Fibroblast of skin of scalp (primary cell): ENCODE data around the gene CDK18.

Source experiments
- DNase-seq: peaks from one replicate; pipeline ENCODE4 v3.0.0-alpha.2; 2013

Gene CDK18

DNA sequence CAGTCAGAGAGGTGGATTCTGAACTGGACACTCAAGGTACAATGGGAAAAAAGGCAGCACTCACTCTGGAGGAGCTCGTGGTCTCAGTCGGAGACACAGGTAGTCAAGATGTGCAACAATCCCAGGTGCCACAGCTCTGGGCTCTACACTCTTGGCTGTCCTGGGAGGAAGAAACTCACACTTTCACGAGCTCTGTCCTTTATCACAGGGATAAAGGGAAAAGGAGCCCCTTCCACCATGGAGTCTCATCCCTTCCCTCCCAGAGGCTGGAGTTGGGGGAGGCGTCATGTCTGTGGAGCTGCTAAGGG is 20.3 kb downstream of the CDK18 start:
- DNase-seq = no peak

DNA sequence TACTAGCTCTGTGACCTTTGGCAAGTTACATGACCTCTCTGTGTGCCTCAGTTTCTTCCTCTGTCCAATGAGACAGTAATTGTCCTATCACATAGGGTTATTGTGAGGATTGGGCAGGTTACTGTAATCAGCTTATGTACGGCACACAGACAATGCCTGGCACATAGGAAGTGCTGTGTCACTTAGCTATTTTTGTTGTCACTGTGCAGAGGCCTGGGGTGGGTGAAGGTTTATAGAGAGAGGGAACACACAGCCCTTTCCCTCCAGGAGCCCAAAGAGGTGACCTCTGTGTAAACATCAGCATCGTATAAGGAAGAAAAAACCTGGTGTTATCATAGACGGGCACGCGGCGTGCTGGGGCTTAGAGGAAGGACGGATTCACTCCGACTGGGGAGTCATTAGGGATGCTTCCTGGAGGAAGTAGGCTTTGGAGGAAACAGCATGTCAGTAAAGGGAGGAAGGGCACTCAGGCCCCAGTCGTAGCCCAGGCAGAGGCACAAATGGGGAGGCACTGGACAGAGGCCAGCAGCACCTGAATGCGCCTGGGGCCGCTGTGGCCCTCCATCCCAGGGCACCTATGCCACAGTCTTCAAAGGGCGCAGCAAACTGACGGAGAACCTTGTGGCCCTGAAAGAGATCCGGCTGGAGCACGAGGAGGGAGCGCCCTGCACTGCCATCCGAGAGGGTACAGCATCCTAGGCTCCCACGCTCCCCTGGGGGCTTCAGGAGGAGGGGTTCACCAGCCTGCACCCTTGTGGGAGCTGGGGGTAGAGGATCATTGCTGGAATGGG is 21.2 kb downstream of the CDK18 start:
- DNase-seq = no peak

DNA sequence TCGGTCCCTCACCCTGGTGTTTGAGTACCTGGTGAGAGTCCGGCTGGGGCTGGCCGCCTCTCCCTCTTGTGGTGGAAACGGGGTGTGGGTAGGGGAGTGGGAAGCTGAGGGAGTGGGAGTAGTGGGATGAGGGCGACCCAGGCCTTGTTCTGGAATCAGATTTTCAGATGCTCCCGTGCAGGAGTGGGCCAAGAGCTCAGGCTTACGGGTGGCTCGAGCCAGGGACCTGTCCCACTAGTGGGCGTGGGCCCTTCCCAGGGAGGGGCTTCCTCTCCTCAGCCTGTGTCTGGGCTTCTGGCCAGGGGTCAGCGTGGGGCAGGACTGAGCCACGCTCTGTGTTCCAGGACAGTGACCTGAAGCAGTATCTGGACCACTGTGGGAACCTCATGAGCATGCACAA is 22.0 kb downstream of the CDK18 start:
- DNase-seq = no peak

DNA sequence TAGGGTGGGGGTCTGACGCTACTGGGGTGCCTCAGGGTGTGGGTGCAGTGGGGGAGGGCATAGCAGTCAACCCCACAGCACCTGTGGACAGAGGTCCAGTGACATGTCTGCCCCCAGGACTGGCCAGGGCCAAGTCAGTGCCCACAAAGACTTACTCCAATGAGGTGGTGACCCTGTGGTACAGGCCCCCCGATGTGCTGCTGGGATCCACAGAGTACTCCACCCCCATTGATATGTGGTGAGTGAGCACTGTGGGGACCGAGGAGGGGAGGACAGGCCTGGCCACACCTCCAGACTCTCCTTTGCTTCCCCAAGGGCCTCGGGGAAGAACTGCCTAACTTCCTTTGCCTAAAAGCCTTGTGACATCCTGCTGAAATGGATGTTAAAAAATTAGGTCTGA is 23.5 kb downstream of the CDK18 start:
- DNase-seq = no peak

DNA sequence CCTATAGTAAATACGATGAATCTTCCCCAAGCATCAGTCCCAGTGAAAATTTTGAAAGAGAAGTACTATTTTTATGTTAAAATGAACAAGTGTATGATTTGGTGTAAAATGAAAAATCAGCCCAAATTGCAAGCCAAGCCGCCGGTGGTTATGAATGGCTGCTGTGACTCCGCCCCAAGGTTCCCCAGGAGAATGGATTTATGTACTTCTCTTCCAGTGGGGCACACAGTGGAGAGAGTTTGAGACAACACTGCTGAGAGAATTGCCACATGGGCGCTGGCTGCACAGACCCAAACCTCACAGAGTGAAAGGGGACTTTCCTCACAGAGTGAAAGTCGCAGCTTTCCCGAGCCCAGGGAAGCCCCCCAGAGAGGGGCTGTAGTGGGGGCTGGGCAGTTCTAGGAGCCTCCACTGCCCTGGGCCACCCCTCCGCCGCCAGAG is 24.0 kb downstream of the CDK18 start:
- no peak for DNase-seq

DNA sequence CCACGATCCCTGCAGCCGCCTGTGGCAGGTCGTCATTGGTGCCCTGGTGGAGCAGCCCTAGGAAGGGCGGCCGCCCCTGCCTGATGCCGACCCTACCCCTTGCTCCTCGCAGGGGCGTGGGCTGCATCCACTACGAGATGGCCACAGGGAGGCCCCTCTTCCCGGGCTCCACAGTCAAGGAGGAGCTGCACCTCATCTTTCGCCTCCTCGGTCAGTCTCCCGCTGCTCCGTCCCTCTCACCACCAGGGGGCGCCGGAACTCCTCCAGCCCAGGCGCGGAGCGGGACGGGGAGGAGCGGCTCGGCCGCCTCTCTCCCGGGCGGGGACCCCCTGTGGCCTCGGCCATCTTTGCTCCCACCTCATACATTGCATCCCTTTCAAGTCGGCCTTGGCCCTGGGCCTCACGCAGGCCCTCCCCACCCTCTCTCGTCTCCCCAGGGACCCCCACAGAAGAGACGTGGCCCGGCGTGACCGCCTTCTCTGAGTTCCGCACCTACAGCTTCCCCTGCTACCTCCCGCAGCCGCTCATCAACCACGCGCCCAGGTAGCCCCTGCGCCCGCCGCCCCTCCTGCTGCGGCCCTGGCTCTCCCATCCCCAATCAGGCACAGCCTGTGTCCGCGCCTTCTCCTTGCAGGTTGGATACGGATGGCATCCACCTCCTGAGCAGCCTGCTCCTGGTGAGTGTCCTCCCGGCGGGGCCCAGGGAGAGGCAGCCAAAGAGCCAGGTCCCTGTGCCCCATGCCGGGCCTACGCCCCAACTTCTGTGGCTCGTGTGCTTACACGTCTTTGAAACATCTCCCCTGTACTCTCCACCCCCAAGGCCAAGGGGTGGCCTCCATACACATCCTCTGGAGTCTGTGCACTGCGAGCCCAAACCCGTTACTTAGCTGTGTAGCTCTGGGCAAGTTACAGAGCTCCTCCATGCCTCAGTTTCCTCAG is 24.7 kb downstream of the CDK18 start:
- peak; percentile 75 for DNase-seq

DNA sequence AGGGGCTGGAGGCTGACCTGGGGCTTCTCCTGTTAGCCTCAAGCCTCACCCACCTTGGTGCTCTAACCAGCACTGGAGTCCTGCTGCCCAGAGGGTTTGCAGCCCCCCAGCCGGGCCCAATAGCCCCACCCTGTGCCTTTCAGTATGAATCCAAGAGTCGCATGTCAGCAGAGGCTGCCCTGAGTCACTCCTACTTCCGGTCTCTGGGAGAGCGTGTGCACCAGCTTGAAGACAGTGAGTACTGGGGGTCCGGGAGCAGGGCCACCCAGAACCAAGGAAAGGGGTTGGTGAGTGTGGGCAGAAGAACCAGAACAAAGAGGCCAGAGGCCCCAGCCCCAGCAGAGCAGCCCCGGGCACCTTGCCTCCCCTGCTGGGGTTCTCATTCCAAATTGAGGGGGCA is 25.6 kb downstream of the CDK18 start:
- DNase-seq = peak; percentile 14

DNA sequence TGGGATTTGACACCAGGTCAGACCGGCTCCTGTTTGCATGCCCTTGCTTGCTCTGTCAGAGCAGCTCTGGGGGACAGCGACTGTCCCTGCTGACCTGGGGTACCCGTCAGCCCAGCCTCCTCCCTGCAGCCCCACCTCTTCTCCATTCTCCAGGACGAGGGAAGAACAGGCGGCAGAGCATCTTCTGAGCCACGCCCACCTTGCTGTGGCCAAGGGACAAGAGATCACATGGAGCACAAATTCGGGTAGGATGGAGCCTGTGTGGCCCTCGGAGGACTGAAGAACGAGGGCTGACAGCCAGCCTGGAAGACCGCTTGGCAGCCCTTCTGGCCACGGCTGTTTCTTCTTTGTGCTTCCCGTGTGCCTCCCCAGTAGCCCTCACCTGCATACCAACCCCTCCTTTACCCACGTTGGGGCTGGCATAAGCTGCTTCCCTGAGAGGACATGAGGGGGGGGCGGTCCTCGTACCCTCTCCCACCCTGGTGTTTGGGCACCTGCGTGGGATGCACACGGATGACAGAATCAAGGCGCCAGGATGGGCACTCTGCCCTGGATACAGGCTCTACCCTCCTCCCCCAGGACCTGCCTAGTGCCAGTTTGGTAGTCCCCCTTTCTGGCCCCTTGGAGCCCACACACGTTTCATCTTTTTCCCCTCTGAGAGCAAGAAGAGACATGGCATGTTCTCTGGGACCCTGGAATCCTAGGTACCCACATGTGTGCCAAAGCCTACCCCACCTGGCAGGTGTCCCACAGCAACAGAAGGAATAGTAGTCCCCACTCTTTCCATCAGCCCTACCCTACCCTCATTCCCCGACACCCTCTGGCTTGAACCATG is 26.9 kb downstream of the CDK18 start:
- DNase-seq = no peak

DNA sequence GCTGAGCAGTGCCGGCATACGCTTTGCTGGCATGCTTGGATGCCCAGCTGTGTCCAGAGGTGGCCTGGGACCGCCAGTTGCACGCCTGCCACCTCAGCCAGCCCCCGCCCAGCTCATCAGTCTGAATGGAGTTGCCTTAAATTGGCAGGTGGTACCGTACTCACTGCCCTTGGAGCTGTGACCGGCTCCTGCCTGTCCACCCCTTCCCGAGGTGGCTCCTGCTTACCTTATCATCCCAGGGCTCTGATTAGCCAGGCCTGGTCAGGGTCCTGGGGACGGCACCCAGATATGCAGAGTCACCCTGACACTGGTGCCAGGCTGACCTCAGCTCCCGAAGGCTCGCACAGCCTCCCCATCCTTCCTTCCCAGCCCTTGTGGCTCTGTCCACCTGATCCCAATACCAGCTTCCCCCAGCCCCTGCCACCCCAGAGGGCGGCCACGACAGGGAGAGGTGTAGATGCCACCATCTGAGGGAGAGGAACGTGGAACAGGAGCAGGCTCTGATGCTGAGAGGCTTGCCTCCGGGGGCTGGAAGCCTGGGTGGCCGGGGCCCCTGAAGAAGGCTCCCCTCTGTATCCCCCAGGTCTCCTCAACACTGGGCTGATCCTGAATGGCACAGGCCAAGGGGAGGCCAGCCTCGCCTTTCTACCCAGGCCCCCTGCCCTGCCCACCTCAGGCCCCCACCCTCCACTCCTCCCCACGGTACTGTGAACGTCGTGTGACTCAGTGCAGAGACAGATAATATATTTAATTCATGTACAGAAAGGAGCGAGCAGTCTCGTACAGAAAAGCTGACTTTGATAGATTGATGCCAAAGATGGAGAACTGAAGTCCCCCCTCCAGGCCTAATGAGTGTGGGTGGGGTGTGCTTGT is 27.8 kb downstream of the CDK18 start:
- DNase-seq = no peak

DNA sequence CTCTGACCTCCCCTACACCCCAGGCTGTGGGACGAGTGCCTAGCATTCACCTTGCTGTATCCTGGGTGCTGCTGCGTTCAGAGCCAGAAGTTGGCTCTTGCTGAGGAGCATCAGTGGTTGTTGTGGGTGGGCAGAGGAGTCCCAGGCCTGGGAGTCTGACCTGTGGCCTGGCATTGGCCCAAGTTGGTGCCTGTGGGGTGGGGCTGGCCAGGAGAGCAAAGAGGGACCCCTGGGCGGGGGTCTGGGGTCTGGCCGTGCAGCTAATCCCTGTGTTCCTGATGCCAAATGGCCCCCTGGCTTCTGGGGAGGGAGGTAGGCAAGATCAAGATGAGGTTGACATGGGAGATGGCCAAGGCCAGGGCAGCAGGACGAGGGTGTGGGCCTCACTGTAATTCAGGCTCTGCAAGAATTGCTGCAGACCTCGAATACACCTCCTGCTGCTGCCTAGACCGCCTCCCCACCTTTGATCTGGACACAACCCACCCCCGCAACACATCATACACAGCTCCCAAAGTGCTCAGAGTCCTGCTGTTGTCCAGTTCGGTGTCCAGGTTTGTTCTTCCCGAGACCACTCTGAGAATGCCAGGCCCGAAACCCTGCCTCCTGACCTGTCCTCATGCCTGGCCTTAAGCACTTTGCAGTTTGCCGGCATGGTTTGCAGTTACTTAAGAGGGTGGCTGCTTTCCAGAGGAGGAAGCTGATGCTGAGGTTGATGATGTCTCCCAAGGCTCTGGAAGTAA is 28.7 kb downstream of the CDK18 start:
- DNase-seq = no peak

DNA sequence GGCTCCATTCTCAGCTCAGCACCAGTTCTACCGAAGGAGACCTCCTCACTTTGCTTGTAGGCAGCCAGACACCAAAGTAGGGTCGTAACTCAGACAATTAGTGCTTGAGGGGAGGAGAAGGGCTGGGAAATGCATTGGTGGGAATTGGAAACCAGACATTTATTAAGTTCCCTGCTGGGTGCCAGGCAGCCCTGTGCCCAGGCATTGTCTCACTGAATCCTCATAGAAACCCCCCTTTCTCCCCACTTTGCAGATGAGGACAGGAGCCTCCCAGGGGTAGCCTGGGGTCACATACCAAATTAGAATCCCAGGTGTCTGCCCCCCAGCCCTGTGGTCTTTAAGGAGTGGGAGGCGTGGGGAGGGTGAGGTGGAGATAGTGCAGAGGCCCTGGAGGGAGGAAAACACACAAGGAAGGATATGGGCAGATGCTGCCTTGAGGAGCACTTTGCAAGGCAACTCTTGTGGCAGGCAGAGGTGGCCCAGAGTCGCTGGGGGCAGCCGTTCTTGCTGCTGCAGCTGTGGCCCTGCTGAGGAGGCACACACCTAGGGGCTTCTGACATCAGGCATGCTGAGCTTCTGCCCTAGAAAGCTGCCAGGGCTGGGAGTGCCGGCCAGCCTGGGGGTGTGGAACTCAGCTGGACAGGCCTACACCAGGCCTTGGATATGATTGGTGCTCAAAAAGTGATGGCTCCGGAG is 29.4 kb downstream of the CDK18 start:
- no peak for DNase-seq

DNA sequence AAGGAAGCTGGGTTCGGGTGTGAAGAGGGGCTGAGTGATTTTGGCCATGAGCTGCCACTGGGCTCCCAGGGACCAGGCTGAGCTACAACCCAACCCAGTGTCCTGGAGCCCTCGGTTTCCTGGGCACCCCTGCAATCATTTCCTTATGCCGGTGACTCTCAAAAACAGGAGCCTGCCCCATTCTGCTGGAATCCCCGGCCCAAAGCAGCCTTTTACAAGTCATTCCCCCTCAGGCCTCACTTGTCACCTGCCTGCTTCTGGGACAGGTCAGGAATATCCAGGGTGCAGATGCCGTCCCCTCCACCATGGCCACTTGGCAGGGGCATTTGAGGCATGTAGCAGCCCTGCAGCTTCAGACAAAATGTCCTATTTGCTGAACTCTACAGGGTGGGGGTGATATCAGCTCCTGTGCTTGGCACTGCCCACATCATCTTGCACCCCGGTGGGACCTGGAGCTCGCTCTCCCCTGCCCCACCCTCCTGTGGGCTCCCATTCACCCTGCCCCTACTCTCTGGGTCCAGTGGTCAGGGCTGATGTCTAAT is 30.0 kb downstream of the CDK18 start:
- DNase-seq = no peak

DNA sequence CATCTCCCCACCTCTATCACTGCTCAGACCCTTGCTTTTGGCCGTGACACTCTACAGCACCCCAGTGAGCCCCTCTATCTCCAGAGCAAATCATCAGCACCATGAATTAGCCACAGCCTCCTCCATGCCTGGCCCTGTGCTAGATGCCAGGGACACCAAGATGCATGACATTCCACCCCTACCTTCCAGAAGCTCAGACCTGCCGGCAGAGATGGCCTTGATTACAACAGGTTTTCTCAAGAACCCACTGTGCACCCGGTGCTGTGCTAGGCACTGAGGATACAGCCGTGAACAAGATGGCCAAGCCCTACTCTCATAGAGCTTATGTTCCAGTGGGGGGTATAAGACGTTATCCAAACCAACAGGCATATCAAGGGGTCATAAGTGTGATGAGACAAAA is 30.6 kb downstream of the CDK18 start:
- no peak for DNase-seq

DNA sequence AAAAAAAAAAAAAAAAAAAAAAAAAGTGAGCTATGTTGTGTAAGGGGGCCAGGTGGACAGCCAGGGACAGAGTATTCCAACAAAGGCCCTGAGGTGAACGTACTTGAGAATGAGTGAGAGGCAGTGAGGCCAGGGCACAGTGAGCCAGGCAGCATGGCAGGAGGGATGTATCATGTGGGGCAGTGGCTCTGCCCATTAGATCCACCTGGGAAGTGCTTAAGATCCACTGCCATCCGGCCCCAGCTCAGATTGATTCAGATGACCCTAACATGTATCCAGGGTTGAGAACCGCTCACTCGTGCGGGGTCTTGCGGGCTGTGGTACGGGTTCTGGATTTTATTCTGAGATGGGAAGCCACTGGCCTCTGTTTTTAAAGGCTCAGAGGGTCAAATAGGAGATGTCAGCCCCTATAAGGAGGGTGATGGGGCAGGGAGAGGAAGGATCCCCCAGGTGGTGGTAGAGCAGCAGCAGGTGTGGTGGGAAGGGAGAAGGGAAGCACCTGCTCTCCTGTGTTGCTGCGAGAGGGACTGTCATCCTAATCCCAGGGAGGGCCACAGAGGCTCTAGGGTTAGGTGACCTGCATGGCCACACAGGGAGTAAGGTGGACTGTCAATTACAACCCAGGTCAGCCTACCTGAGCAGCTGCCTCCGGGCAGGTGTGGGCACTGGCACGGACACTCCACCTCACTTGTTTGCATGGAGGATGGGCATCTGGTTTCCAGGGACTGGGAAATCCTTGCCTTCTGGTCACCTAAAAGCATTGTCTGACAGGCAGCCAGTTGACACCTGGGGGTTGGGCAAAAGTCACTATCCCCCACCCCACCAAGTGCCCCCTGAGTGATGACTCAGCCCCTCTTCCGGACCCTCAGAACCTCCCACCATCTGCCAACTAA is 31.6 kb downstream of the CDK18 start:
- no peak for DNase-seq

DNA sequence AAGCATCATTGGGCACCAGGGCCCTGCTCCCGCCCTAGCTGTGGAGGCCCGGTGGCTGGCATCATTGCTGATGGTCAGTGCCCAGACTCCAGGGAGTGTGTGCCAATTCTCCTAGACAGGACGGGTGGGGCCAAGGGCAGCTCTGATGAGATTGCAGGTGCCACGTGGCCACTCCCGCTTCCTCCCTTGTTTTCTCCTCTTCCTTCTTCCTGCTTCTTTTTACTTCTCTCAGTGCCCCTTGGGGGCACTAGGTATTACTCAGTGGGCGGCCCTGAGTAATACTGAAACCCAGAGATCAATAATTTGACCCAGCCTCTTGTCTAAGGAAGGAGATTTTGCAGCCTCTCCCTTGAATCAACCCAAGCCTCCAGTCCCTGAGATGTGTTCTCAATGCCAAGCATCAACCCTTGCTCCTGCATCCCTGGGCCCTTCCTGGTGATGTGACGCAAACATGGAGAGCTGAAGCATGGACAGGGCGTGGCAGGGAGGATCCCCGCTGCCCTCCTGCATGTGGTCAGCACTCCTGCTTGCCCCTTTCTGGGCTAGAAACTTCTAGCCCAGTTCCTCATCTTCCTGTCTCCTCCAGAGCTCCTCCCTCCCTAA is 32.4 kb downstream of the CDK18 start:
- no peak for DNase-seq

DNA sequence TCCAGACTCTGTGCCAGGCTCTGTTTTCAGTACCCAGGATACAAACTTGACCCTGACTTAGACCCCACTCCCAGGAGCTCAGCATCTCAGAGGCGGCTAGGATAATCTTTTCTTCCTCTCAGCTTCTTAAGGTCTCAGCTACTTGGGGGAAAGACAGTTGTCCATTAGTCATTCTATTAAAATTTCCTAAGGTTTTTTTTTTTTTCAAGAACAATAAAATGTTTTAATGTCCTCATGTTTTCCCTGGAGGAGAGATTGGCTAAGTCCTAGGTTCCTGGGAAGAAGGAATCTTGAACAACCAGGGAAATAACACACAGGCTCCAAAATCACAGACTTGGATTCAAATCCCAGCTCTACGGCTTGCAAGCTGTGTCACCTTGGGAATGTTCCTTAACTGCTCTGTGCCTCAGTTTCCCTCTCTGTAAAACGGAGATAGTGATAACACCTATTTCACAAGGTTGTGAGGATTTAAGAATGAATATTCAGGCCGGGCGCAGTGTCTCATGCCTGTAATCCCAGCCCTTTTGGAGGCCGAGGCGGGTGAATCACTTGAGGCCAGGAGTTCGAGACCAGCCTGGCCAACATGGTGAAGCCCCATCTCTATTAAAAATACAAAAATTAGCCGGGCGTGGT is 33.0 kb downstream of the CDK18 start:
- peak; percentile 9 for DNase-seq

DNA sequence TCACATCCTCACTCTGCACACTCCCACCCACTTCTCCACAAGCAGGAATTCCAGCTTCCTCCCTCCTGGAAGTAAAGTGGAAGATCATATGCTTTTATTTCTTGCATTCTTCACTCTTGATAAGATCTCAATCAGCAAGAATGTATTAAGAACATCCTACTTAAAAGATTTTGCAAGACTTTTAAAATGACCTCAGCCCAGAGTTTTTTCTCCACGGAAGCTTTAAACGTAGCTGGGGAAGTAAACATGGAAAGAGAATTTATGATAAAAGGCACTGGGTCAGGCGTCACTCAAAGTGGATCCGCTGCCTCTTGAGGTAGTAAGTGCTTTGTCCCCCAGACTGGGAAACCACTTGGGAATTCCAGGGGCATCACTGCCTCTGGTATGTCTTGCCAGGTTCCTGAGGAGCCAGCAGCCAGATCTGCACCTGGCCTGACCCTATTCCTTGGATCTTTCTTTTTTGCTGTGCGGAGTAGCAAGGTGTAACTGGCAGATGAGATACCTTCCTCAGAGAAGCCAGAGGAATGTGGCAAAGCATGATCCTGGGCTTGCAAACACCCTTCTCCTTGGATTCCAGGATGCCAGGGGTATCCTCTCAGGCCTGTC is 33.9 kb downstream of the CDK18 start:
- no peak for DNase-seq
